A673 (cell line): ENCODE data around the gene VPS35.

Experiments
- EZH2 ChIP-seq: fragments of 200-600 bp; sonication (generic); IDR thresholded peaks from 2 replicates; pipeline ENCODE4 v1.6.1; 2017; ENCODE audit warnings: borderline replicate concordance, low read depth, mild to moderate bottlenecking, mixed read lengths, antibody characterized with exemption, low read length; ENCODE audit not compliant: poor library complexity, severe bottlenecking
- TF ChIP-seq, protein P1 (sequence below): fragments of 300-800, 200-600 bp; sonication (generic); conservative IDR thresholded peaks from 2 replicates; pipeline ENCODE4 v1.5.1; 2017; ENCODE audit warnings: low read depth, mild to moderate bottlenecking, antibody characterized with exemption, low read length, moderate library complexity, mixed read lengths

DNA sequence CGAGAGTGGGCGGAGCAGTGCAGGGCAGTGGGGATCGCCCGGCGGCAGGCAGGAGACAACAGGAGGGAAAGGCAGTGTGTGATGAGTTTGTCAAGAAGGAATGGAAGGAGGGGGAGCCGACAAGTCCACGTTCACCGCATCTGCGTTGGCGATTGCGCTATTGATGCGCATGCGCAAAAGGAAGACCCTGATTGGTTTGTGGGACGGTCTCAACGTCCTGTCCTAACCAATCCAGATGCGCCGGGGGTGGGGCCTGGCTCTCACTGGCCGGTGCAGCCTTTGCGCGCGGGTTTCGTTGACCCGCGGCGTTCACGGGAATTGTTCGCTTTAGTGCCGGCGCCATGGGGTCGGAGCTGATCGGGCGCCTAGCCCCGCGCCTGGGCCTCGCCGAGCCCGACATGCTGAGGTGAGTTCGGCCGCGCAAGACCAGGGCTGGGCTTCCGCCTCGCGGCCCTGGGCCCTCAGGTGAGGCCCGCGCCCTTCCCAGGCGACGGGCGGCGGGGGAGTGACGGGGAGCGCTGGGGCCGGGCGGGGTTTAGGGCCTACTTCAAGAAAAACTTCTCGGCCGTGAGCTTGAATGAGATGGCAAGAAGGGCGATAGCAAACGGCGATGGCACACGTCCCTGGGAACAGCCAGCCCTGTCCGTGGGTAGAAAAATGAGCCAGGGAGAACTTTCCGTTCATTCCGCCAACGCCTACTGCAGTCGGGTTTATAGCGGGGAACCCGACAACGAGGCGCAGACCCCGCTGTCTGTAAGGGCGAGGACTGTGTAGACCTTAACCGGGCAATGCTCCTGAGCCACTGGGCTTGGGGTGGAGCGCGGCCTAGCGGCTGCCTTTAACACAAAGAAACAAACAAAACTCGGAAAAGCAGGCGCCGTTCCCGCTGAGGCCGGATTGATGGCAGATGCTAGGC, 645 bp upstream of the VPS35 start, which contains the start of gene ORC6:
- TF ChIP-seq, protein P1, sequence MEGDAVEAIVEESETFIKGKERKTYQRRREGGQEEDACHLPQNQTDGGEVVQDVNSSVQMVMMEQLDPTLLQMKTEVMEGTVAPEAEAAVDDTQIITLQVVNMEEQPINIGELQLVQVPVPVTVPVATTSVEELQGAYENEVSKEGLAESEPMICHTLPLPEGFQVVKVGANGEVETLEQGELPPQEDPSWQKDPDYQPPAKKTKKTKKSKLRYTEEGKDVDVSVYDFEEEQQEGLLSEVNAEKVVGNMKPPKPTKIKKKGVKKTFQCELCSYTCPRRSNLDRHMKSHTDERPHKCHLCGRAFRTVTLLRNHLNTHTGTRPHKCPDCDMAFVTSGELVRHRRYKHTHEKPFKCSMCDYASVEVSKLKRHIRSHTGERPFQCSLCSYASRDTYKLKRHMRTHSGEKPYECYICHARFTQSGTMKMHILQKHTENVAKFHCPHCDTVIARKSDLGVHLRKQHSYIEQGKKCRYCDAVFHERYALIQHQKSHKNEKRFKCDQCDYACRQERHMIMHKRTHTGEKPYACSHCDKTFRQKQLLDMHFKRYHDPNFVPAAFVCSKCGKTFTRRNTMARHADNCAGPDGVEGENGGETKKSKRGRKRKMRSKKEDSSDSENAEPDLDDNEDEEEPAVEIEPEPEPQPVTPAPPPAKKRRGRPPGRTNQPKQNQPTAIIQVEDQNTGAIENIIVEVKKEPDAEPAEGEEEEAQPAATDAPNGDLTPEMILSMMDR: peak; percentile 59
- TF ChIP-seq EZH2: no peak
